Neural progenitor cell (in vitro differentiated cells): Measurements from ENCODE around the gene ALK.

ENCODE experiments used
- CTCF ChIP-seq: fragments of 200-600 bp; sonication (generic); IDR thresholded peaks from 2 replicates; pipeline ENCODE4 v1.5.1; 2017; ENCODE audit warnings: antibody characterized with exemption, mild to moderate bottlenecking
- EZH2 ChIP-seq: fragments of 200-600 bp; sonication (generic); IDR thresholded peaks from 2 replicates; pipeline ENCODE4 v1.6.1; 2017; ENCODE audit warnings: antibody characterized with exemption, mild to moderate bottlenecking, moderate library complexity
- EZH2phosphoT487 ChIP-seq: fragments of 200-600 bp; sonication (generic); IDR thresholded peaks from 2 replicates; pipeline ENCODE4 v1.6.1; 2017; ENCODE audit warnings: antibody characterized with exemption

- TF ChIP-seq CTCF (no peak), EZH2 (no peak), EZH2phosphoT487 (no peak)
These were observed 22.4 kb downstream of the ALK start for GRCh38 chr2:29898999-29899398.
